ENCODE results near the gene UBN1. TPM values are rescaled to one million over a fixed set of nuclear protein-coding genes. Genes with fewer than 3 reads are reported as not detected.
A peak's percentile ranks its signal among the peaks of the same experiment; 100 is the strongest.

The UBN1 gene
- total RNA-seq, 4 donors from 2014 or later, result 56.0 to 119 (median 62.2) TPM

GRCh38 chr16:4870138-4870671, 22.9 kb downstream of the UBN1 start:
- H3K36me3 ChIP-seq, result peaks cover 0 to 69% (median 0%) of the 10 kb centered on the region in 3 donors
- no peak overlapping the region for H3K4me3 ChIP-seq
- H3K27ac ChIP-seq, result no peak overlapping the region
- H3K4me1 ChIP-seq, result peaks cover 0 to 18% (median 0%) of the 10 kb centered on the region in 4 donors
- TF ChIP-seq POLR2A (IDR thresholded peaks at IDR 0.05) (no peak), CTCF (IDR thresholded peaks at IDR 0.05) (no peak)
- H3K27me3 ChIP-seq, result no peaks in the 10 kb centered on the region
- no peaks in the 10 kb centered on the region for H3K9me3 ChIP-seq
- DNase-seq, result peak in 1 of 3 donors; percentile 33

- Histone ChIP-seq H3K36me3 (peaks cover 0 to 73% (median 0%) of the 10 kb centered on the region in 3 donors), H3K4me1 (peaks cover 0 to 18% (median 0%) of the 10 kb centered on the region in 4 donors), H3K9me3 (no peaks in the 10 kb centered on the region), H3K27ac (no peak overlapping the region), H3K4me3 (no peak overlapping the region), H3K27me3 (no peaks in the 10 kb centered on the region)
- no peak for TF ChIP-seq CTCF (IDR thresholded peaks at IDR 0.05)
- no peak for TF ChIP-seq POLR2A (IDR thresholded peaks at IDR 0.05)
- DNase-seq, result no peak
These were observed 23.8 kb downstream of the UBN1 start for GRCh38 chr16:4871071-4871470.

GRCh38 chr16:4873091-4873490, 25.8 kb downstream of the UBN1 start:
- DNase-seq, result no peak
- H3K4me1 ChIP-seq, result peaks cover 0 to 11% (median 0%) of the 10 kb centered on the region in 4 donors

GRCh38 chr16:4874666-4875065, 27.4 kb downstream of the UBN1 start:
- H3K4me3 ChIP-seq, result no peak overlapping the region
- no peaks in the 10 kb centered on the region for H3K4me1 ChIP-seq
- no peak for DNase-seq
- H3K9me3 ChIP-seq, result no peaks in the 10 kb centered on the region
- H3K36me3 ChIP-seq, result peaks cover 0 to 92% (median 0%) of the 10 kb centered on the region in 3 donors
- H3K27ac ChIP-seq, result no peak overlapping the region
- no peak for TF ChIP-seq CTCF (IDR thresholded peaks at IDR 0.05)
- no peak for TF ChIP-seq POLR2A (IDR thresholded peaks at IDR 0.05)
- no peaks in the 10 kb centered on the region for H3K27me3 ChIP-seq

More at GRCh38 chr16:4873091-4873490, 25.8 kb downstream of the UBN1 start:
- Histone ChIP-seq H3K4me3 (no peak overlapping the region), H3K27me3 (no peaks in the 10 kb centered on the region), H3K9me3 (no peaks in the 10 kb centered on the region), H3K36me3 (peaks cover 0 to 90% (median 0%) of the 10 kb centered on the region in 3 donors), H3K27ac (no peak overlapping the region)
- TF ChIP-seq CTCF (IDR thresholded peaks at IDR 0.05) (no peak), POLR2A (IDR thresholded peaks at IDR 0.05) (no peak)

GRCh38 chr16:4876646-4877379, 29.5 kb downstream of the UBN1 start:
- Histone ChIP-seq H3K9me3 (no peaks in the 10 kb centered on the region), H3K27me3 (no peaks in the 10 kb centered on the region), H3K36me3 (peaks cover 0 to 92% (median 2%) of the 10 kb centered on the region in 3 donors), H3K4me1 (no peaks in the 10 kb centered on the region), H3K4me3 (no peak overlapping the region), H3K27ac (no peak overlapping the region)
- no peak for DNase-seq
- TF ChIP-seq CTCF (IDR thresholded peaks at IDR 0.05) (no peak), POLR2A (IDR thresholded peaks at IDR 0.05) (no peak)

All from Peyer's patch (tissue), 4 donors.